Neural cell (in vitro differentiated cells): ENCODE measurements around the gene KCTD17. TPM values are rescaled to one million over a fixed set of nuclear protein-coding genes. Genes with fewer than 3 reads are reported as not detected.
A peak's percentile ranks its signal among the peaks of the same experiment; 100 is the strongest.

Experiments used
- H2AFZ ChIP-seq: fragments of 200-600, 300-800 bp; sonication (generic), shearing (Covaris generic); 2 replicates; pipeline ENCODE4 v1.6.0; 2014; ENCODE audit warnings: low read depth, mild to moderate bottlenecking, antibody characterized with exemption, low read length, moderate library complexity
- H3F3A ChIP-seq: fragments of 200-600 bp; shearing (Covaris generic); 2 replicates; pipeline ENCODE4 v1.6.1; 2016; ENCODE audit warnings: mild to moderate bottlenecking, moderate library complexity, mixed read lengths, antibody characterized with exemption, low read length; ENCODE audit not compliant: insufficient read depth, poor library complexity, severe bottlenecking
- H3K27ac ChIP-seq: fragments of 200-600, 300-800 bp; sonication (generic), shearing (Covaris generic); 2 replicates; pipeline ENCODE4 v1.5.1; 2014; ENCODE audit warnings: mild to moderate bottlenecking, low read length, moderate library complexity
- H3K27me3 ChIP-seq: fragments of 300-800, 200-600 bp; sonication (generic), shearing (Covaris generic); 2 replicates; pipeline ENCODE4 v1.6.0; 2014; ENCODE audit warnings: mild to moderate bottlenecking, low read depth, low read length, moderate library complexity; ENCODE audit not compliant: insufficient read depth
- H3K36me3 ChIP-seq: fragments of 300-800, 200-600 bp; sonication (generic), shearing (Covaris generic); 2 replicates; pipeline ENCODE4 v1.5.1; 2014; ENCODE audit warnings: mild to moderate bottlenecking, antibody characterized with exemption, low read length, moderate library complexity; ENCODE audit not compliant: insufficient read depth
- H3K4me2 ChIP-seq: fragments of 300-800, 200-600 bp; sonication (generic), shearing (Covaris generic); 2 replicates; pipeline ENCODE4 v1.6.0; 2014; ENCODE audit warnings: mild to moderate bottlenecking, low read length
- H3K4me3 ChIP-seq: fragments of 300-800, 200-600 bp; sonication (generic), shearing (Covaris generic); 2 replicates; pipeline ENCODE4 v1.5.1; 2014; ENCODE audit warnings: mild to moderate bottlenecking, low read length, moderate library complexity
- H3K79me2 ChIP-seq: fragments of 200-600 bp; shearing (Covaris generic); replicated peaks from 2 replicates; pipeline ENCODE4 v1.6.0; 2014; ENCODE audit warnings: mild to moderate bottlenecking, low read length, moderate library complexity; ENCODE audit not compliant: insufficient read depth
- H3K9ac ChIP-seq: fragments of 300-800, 200-600 bp; sonication (generic), shearing (Covaris generic); 2 replicates; pipeline ENCODE4 v1.6.1; 2016; ENCODE audit warnings: mild to moderate bottlenecking, low read length, mixed read lengths
- H3K9me2 ChIP-seq: fragments of 200-600 bp; shearing (Covaris generic); 2 replicates; pipeline ENCODE4 v1.6.1; 2016; ENCODE audit warnings: mild to moderate bottlenecking, low read length, mixed read lengths; ENCODE audit not compliant: insufficient read depth
- H3K9me3 ChIP-seq: fragments of 200-600, 300-800 bp; sonication (generic), shearing (Covaris generic); 2 replicates; pipeline ENCODE4 v1.6.1; 2016; ENCODE audit warnings: mild to moderate bottlenecking, mixed run types, low read length, moderate library complexity, mixed read lengths
- H4K20me1 ChIP-seq: fragments of 200-600 bp; shearing (Covaris generic); 2 replicates; pipeline ENCODE4 v1.6.1; 2016; ENCODE audit warnings: mild to moderate bottlenecking, mixed run types; ENCODE audit not compliant: insufficient read depth
- CTCF ChIP-seq: fragments of 450-650 bp; IDR thresholded peaks from 2 replicates; pipeline ENCODE4 v1.5.1; 2014; ENCODE audit warnings: antibody characterized with exemption, mild to moderate bottlenecking, moderate library complexity; ENCODE audit not compliant: poor library complexity, severe bottlenecking
- EP300 ChIP-seq: fragments of 450-650 bp; conservative IDR thresholded peaks from 2 replicates; pipeline ENCODE4 v1.6.1; 2014; ENCODE audit warnings: antibody characterized with exemption, mild to moderate bottlenecking, moderate library complexity; ENCODE audit not compliant: poor library complexity, severe bottlenecking
- EZH2 ChIP-seq: fragments of 200-600, 300-800 bp; shearing (Covaris generic), sonication (generic); IDR thresholded peaks from 2 replicates; pipeline ENCODE4 v1.6.1; 2014; ENCODE audit warnings: antibody characterized with exemption, low read length, borderline replicate concordance, mild to moderate bottlenecking; ENCODE audit not compliant: insufficient read depth, poor library complexity, severe bottlenecking
- MXI1 ChIP-seq: fragments of 450-650 bp; conservative IDR thresholded peaks from 2 replicates; pipeline ENCODE4 v1.6.1; 2014; ENCODE audit warnings: antibody characterized with exemption, mild to moderate bottlenecking; ENCODE audit not compliant: poor library complexity, severe bottlenecking
- POLR2AphosphoS5 ChIP-seq: IDR thresholded peaks from 2 replicates; pipeline ENCODE4 v1.6.1; 2012
- REST ChIP-seq: IDR thresholded peaks from 2 replicates; pipeline ENCODE4 v1.6.1; 2012; ENCODE audit warnings: borderline replicate concordance
- SMC3 ChIP-seq: fragments of 450-650 bp; conservative IDR thresholded peaks from 2 replicates; pipeline ENCODE4 v1.6.1; 2014; ENCODE audit warnings: antibody characterized with exemption, mild to moderate bottlenecking, moderate library complexity; ENCODE audit not compliant: poor library complexity
- polyA plus RNA-seq: library from polyadenylated mRNA; depleted of rRNA; stranded (reverse); fragments of >200 nt; gene quantifications from 2 replicates; pipeline ENCODE4 v1.2.3, GENCODE V29; 2014

The KCTD17 gene
- polyA plus RNA-seq, 1 donor from 2014 or later = 96.3 TPM

GRCh38 chr22:37018815-37019308, 32.7 kb upstream of the KCTD17 start:
- no peaks in the 10 kb centered on the region for H3K27me3 ChIP-seq
- H3F3A ChIP-seq = no peaks in the 10 kb centered on the region
- TF ChIP-seq EP300 = no peak
- no peak for TF ChIP-seq MXI1
- no peak for TF ChIP-seq REST
- TF ChIP-seq EZH2 = no peak
- no peaks in the 10 kb centered on the region for H3K36me3 ChIP-seq
- peak overlapping the region; percentile 73 for H3K9ac ChIP-seq
- H3K9me2 ChIP-seq = no peaks in the 10 kb centered on the region
- no peak overlapping the region for H2AFZ ChIP-seq
- H3K4me2 ChIP-seq = peak overlapping the region; percentile 68
- H3K9me3 ChIP-seq = no peaks in the 10 kb centered on the region
- H3K79me2 ChIP-seq = peaks cover 10% of the 10 kb centered on the region
- H3K27ac ChIP-seq = no peak overlapping the region
- H4K20me1 ChIP-seq = no peaks in the 10 kb centered on the region
- peak overlapping the region; percentile 76 for H3K4me3 ChIP-seq

GRCh38 chr22:37019309-37020191, 32.0 kb upstream of the KCTD17 start, which contains the start of the genes MPST and TST:
Gene MPST (plus strand): TSS chr22:37019742. CDS start chr22:37019837, 95 bp downstream.
Gene TST (minus strand): TSS chr22:37019447. CDS start chr22:37018732, 715 bp downstream.
- H3K9me3 ChIP-seq = no peaks in the 10 kb centered on the region
- H3K9me2 ChIP-seq = no peaks in the 10 kb centered on the region
- peak within 1 kb of the TSS; percentile 91 for H3K4me3 ChIP-seq
- H2AFZ ChIP-seq = peak within 1 kb of the TSS; percentile 56
- no peaks in the 10 kb centered on the region for H3K36me3 ChIP-seq
- no peaks in the 10 kb centered on the region for H3K27me3 ChIP-seq
- H3K79me2 ChIP-seq = peaks cover 10% of the 10 kb centered on the region
- TF ChIP-seq CTCF = peak; percentile 51
- peak; percentile 21 for TF ChIP-seq POLR2AphosphoS5
- no peak for TF ChIP-seq EZH2
- no peaks in the 10 kb centered on the region for H3F3A ChIP-seq
- H3K27ac ChIP-seq = no peak within 1 kb of the TSS
- H4K20me1 ChIP-seq = no peaks in the 10 kb centered on the region
- peak within 1 kb of the TSS; percentile 68 for H3K4me2 ChIP-seq
- peak within 1 kb of the TSS; percentile 73 for H3K9ac ChIP-seq

GRCh38 chr22:37020192-37020479, 31.4 kb upstream of the KCTD17 start:
- TF ChIP-seq EP300 (no peak), POLR2AphosphoS5 (no peak), MXI1 (no peak), SMC3 (no peak), CTCF (no peak), EZH2 (no peak), REST (no peak)
- Histone ChIP-seq H4K20me1 (no peaks in the 10 kb centered on the region), H3K9me2 (no peaks in the 10 kb centered on the region), H3K9ac (peak overlapping the region; percentile 73), H3K4me3 (peak overlapping the region; percentile 91), H3K36me3 (no peaks in the 10 kb centered on the region), H2AFZ (peak overlapping the region; percentile 56), H3K79me2 (peaks cover 10% of the 10 kb centered on the region), H3K27me3 (no peaks in the 10 kb centered on the region), H3K9me3 (no peaks in the 10 kb centered on the region), H3F3A (no peaks in the 10 kb centered on the region), H3K27ac (no peak overlapping the region), H3K4me2 (peak overlapping the region; percentile 58)
